Measurements from ENCODE around the gene GBF1.

Gene GBF1

DNA sequence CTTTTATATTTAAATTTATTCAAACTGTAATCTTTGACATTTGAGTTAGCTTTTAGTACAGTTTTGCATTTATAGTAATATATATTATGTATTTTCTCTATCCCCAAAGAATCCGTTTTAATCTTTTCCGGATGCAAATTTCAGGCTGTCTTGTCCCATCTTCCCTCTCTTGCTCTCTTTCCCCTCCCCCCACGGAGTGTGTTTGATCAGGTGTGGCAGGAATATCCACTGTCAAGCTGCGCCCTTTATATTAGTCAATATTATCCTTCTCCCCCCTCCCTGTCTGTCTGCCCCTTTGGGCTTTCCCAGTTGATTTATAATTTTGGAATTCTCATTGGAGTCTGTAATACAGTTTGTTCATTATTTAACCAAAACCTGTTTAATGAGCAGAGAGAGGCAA lies 19.0 kb downstream of the GBF1 start:
- no peak for DNase-seq (ENCODE audit: low read depth in 1 of 2, low spot score in 1 of 2)
- TF ChIP-seq GABPA (IDR thresholded peaks at IDR 0.05; ENCODE audit: low read depth) (no peak), POLR2AphosphoS5 (IDR thresholded peaks at IDR 0.05; ENCODE audit: low read depth) (no peak), SPI1 (IDR thresholded peaks at IDR 0.05; ENCODE audit: borderline replicate concordance, low read depth) (no peak)
- TF ChIP-seq, protein P1, sequence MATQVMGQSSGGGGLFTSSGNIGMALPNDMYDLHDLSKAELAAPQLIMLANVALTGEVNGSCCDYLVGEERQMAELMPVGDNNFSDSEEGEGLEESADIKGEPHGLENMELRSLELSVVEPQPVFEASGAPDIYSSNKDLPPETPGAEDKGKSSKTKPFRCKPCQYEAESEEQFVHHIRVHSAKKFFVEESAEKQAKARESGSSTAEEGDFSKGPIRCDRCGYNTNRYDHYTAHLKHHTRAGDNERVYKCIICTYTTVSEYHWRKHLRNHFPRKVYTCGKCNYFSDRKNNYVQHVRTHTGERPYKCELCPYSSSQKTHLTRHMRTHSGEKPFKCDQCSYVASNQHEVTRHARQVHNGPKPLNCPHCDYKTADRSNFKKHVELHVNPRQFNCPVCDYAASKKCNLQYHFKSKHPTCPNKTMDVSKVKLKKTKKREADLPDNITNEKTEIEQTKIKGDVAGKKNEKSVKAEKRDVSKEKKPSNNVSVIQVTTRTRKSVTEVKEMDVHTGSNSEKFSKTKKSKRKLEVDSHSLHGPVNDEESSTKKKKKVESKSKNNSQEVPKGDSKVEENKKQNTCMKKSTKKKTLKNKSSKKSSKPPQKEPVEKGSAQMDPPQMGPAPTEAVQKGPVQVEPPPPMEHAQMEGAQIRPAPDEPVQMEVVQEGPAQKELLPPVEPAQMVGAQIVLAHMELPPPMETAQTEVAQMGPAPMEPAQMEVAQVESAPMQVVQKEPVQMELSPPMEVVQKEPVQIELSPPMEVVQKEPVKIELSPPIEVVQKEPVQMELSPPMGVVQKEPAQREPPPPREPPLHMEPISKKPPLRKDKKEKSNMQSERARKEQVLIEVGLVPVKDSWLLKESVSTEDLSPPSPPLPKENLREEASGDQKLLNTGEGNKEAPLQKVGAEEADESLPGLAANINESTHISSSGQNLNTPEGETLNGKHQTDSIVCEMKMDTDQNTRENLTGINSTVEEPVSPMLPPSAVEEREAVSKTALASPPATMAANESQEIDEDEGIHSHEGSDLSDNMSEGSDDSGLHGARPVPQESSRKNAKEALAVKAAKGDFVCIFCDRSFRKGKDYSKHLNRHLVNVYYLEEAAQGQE (IDR thresholded peaks at IDR 0.05; ENCODE audit: insufficient replicate concordance, low read depth) = no peak
- TF ChIP-seq, protein P2, sequence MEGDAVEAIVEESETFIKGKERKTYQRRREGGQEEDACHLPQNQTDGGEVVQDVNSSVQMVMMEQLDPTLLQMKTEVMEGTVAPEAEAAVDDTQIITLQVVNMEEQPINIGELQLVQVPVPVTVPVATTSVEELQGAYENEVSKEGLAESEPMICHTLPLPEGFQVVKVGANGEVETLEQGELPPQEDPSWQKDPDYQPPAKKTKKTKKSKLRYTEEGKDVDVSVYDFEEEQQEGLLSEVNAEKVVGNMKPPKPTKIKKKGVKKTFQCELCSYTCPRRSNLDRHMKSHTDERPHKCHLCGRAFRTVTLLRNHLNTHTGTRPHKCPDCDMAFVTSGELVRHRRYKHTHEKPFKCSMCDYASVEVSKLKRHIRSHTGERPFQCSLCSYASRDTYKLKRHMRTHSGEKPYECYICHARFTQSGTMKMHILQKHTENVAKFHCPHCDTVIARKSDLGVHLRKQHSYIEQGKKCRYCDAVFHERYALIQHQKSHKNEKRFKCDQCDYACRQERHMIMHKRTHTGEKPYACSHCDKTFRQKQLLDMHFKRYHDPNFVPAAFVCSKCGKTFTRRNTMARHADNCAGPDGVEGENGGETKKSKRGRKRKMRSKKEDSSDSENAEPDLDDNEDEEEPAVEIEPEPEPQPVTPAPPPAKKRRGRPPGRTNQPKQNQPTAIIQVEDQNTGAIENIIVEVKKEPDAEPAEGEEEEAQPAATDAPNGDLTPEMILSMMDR (IDR thresholded peaks at IDR 0.05; ENCODE audit: insufficient read depth, low read length) = no peak
- H3K4me3 ChIP-seq (replicated peaks; ENCODE audit: insufficient read depth, low read length) = no peak overlapping the region
- H3K27ac ChIP-seq (replicated peaks) = no peak overlapping the region
- no peaks in the 10 kb centered on the region for H3K27me3 ChIP-seq (ENCODE audit: insufficient read depth, poor library complexity, severe bottlenecking)

GRCh38 chr10:102266670-102267069 lies 21.3 kb downstream of the GBF1 start:
- Histone ChIP-seq H3K27ac (replicated peaks) (no peak overlapping the region), H3K27me3 (ENCODE audit: insufficient read depth, poor library complexity, severe bottlenecking) (no peaks in the 10 kb centered on the region), H3K4me3 (replicated peaks; ENCODE audit: insufficient read depth, low read length) (no peak overlapping the region)
- TF ChIP-seq, protein P1 (IDR thresholded peaks at IDR 0.05; ENCODE audit: insufficient replicate concordance, low read depth) = no peak
- TF ChIP-seq, protein P2 (IDR thresholded peaks at IDR 0.05; ENCODE audit: insufficient read depth, low read length) = no peak
- TF ChIP-seq GABPA (IDR thresholded peaks at IDR 0.05; ENCODE audit: low read depth) (no peak), SPI1 (IDR thresholded peaks at IDR 0.05; ENCODE audit: borderline replicate concordance, low read depth) (no peak)
- no peak for DNase-seq (ENCODE audit: low read depth in 1 of 2, low spot score in 1 of 2)

DNA sequence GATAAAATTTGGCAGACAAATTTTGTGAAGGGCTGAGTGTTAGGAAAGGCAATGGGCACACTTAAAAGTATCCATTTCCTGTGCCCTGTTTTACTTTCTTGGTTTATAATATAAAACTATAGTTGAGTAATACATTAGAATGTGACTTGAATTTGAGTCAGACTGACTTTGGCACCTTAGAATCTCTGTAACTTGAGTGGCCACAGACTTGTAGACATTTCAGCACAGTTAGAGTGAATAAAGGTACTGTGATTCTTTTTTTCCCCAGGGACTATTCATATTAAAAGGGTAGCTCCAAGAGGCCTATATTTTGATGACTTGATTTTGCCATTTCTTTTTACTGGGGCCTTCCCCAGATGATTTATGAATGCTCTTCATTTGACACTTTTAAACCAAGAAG lies 22.4 kb downstream of the GBF1 start:
- TF ChIP-seq POLR2AphosphoS5 (IDR thresholded peaks at IDR 0.05; ENCODE audit: low read depth) (no peak), GABPA (IDR thresholded peaks at IDR 0.05; ENCODE audit: low read depth) (no peak), SPI1 (IDR thresholded peaks at IDR 0.05; ENCODE audit: borderline replicate concordance, low read depth) (no peak)
- TF ChIP-seq, protein P1 (IDR thresholded peaks at IDR 0.05; ENCODE audit: insufficient replicate concordance, low read depth) = no peak
- TF ChIP-seq, protein P2 (IDR thresholded peaks at IDR 0.05; ENCODE audit: insufficient read depth, low read length) = no peak
- Histone ChIP-seq H3K27me3 (ENCODE audit: insufficient read depth, poor library complexity, severe bottlenecking) (no peaks in the 10 kb centered on the region), H3K4me3 (replicated peaks; ENCODE audit: insufficient read depth, low read length) (no peak overlapping the region), H3K27ac (replicated peaks) (no peak overlapping the region)
- no peak for DNase-seq (ENCODE audit: low read depth in 1 of 2, low spot score in 1 of 2)
